Right lung (tissue), 5 donors: ENCODE measurements around the gene ADD3. TPM values are rescaled to one million over a fixed set of nuclear protein-coding genes. Genes with fewer than 3 reads are reported as not detected.
"Not testable (repeated sequence)": the region's sequence is repeated elsewhere in the genome, so short reads cannot be mapped to it uniquely, and the experiment has no call there.

ENCODE experiments used
- DNase-seq, 2 donors: peaks; one replicate each; pipeline ENCODE4 v3.0.0-alpha.2; 2013
- polyA plus RNA-seq, 5 donors: library from polyadenylated mRNA; unstranded; fragments of 120-200 nt; gene quantifications; one replicate each; pipeline versions ENCODE4 v1.2.1 to v1.2.3, GENCODE V29; 2013; ENCODE audit warnings: inconsistent platforms in 1 of 5, low replicate concordance in 1 of 5; ENCODE audit not compliant: insufficient read length in 5 of 5, insufficient read depth in 1 of 5

ADD3 gene
- polyA plus RNA-seq, 5 donors = 202 to 398 (median 349) TPM

DNA sequence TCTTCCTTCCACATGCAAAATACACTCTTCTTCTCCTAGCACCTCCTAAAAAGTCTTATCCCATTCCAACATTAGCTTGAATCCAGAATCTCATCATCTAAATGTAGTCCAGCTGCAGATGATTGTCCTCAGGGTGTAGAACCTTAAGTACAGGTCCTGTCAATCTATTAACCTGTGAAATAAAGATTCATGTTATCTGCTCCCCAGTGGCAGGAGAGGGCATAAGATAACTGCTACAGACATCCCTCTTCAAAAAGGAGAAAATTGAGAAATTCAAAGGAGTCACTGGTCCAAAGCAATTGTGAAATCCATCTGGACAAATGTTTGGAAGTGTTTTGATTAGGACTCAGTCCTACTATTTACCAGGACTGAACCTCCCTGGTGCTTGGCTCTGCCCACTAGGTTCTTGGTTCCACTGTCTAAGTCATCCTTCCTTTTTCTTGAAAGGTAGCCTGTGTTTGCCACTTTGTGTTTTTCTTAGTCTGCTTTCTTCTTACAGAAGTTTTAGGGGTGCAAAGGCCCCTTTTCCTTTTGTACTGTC is 96.2 kb downstream of the ADD3 start:
- DNase-seq = no peak

DNA sequence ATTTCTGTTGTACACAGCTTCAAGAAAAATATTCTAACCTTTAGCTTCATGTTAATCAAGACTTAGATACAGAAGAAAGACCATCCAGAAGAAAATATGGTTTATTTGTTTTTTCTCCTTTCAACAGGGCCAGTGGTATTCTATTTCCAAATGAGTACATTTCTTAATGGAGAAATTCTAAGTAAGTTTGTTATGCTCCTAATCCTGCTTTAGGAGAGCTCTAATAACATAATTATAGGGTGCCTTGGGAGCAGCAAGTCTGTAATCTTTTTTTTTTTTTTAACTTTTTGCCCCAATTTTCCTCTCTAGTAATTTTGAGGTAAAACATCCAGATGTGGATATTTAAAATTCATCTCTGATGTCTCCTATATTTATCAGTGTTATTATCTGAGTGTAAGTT is 98.1 kb downstream of the ADD3 start:
- DNase-seq = no peak

DNA sequence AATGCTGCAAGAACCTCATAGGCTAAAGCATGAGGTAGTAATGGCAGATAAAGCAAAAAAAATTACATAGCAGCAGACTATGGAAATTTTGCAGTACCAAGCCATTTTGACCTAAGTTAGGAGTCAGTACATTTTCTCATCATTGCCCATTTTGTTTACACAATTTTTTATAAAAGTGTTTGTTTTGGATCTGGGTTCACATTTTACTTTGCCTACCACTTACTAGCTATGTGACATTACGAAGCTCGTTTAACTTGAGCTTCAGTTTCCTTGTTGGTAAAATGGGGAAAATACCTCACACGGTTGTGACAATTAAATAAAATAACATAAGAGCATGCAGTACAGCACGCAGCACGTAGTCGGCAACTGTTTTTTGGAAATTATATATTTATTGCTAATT is 99.6 kb downstream of the ADD3 start:
- DNase-seq = no peak

DNA sequence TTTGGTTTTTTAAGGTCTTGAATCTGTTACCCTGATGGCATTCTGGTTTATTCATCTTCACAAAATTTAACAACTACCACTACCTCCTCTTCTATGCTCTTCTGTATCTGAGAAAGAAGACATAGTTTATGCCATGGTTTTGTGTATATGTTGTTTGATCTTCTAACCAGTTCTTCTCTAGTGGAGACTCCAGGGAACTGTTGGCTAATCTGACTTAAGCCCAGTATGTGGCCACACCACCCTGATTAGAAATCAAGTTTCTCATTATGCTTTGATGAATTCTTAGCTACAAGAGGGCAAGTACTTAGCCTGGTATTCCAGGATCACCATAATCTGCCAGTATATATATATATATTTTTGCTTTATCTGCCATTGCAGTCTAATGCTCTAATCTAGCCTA is 100.1 kb downstream of the ADD3 start:
- no peak for DNase-seq

DNA sequence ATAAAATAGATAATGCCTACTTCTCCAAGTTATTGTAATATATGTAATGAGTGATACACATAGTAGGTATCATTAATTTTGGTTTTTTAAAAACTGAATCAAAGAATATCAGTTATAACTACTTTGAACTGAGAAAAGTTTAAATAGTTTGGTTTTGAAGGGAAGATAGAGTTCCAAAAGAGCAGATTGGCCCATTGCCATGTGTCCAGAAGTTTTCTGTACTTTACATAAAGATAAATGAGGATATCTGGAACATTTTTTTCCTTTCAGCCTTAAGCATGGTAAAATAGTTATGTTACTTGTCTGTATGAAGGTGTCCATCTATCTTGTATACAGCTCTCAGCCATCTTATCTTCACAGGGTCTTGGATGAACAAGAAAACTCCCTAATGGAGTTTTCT is 101.7 kb downstream of the ADD3 start:
- no peak for DNase-seq

DNA sequence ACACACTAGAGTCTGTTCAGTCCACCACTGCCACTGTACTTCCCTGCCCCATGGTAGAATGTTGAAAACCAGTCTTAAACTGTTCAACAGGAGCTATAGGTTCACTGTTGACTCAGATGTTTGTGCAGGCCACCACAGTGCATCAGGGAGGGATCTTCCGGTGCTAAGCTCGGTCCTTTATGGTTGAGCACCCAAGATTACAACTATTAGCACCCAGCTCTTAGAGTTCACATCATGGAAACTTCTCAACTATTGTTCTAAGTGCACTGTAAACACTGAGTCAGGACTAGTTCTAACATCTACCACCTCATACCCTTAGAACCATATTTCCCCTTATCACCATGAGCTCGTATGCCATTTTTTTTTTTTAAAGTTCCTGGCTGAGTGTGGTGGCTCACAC is 102.6 kb downstream of the ADD3 start:
- no peak for DNase-seq

DNA sequence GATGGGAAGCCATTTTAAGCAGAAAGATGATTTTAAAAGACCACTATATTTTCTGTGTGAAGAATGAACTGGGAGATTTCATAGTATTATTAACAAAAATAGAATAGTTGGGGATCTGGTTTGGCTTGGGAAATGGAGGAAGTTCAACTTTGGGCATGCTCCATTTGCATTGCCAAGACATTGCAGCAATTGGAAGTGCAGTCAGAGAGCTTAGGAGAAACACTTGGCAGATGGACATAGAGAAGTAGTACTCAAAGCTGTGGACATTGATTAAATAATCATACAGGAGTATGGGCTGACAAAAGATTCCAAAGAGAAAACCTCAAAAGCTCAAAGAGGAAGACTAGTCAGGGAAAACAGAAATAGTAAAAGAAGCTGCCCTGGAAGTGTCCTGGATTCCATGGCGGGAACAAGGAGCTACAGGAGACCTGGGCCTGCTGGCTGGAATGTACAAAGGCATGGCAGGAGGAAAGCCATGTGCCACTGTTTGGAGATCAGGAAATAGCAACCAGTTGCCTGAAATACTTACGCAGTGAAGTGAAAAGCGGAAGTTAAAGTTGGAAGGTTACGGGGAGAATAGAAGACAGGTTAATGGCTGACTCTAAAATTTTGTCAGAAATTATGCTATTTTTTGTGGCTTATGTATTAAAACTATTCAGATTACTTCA is 106.0 kb downstream of the ADD3 start:
- no peak for DNase-seq

DNA sequence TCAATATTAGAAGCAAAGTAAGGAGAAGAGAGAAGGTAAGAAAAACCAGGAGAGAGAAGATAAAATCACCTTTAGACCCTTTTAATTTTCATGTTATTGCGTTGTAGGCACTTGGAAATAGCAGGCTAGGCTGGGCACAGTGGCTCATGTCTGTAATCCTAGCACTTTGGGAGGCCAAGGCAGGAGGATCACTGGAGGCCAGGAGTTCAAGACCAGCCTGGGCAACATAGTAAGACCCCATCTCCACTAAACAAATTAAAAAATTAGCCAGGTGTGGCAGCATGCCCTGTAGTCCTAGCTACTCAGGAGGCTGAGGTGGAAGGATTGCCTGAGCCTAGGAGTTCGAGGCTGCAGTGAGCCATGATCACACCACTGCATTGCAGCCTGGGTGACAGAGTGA is 106.9 kb downstream of the ADD3 start:
- not testable (repeated sequence) for DNase-seq

DNA sequence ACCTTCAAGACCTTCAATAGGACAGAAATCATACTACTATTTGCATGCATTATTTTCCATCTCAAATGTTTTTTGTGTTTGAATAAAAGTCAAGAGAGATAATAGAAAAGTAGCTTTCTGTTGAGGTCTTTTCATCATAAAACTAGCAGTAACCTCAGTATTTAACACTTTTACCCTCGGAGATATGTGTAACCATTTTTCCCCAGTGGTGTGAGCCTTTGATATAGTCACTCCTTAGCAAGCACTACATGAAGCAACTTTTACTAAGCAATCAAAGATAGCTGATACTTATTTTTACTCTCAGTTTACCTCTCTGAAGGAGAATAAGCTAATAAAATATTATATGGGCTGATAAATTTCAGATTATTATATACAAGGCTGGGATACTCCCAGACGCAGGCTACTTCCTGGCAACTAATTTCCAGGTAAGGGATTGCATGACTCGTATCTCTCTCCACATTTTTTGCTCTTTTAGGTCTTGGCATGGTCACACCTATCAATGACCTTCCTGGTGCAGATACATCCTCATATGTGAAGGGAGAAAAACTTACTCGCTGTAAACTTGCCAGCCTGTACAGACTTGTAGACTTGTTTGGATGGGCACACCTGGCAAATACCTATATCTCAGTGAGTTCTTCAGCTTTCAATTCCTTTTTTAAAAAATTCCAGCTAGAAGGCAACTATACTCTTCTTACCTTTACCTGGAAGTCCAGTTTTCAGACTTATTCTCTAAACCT is 108.2 kb downstream of the ADD3 start:
- DNase-seq = no peak

DNA sequence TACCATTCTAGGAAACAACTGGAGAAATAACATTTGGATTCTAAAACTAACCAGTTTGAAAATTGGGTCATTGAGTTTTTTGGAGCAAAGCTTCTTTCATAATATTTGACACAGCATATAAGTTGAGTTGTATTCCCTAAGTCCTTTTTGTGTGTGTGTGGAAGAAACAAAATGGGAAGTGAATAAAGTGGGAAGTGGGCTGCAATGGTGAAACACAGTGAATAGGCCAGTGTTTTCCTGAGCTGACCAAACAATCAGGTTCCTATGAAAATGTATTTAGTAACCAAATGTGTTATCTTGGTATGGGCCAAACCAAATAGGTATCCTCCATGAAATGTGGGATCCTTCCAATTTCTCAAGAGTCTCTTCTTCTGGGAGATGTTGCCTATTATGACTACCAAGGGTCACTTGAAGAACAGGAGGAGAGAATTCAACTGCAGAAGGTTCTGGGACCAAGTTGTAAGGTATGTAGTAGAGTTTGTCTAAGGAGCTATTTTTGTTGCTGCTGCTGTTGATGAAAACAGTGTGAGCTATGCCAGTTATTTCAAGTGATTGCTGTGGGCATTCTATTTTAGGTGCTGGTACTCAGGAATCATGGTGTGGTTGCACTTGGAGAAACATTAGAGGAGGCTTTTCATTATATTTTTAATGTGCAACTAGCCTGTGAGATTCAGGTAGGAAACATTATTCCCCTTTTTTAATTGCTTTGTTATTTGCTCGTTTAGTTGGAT is 111.3 kb downstream of the ADD3 start:
- DNase-seq = no peak

DNA sequence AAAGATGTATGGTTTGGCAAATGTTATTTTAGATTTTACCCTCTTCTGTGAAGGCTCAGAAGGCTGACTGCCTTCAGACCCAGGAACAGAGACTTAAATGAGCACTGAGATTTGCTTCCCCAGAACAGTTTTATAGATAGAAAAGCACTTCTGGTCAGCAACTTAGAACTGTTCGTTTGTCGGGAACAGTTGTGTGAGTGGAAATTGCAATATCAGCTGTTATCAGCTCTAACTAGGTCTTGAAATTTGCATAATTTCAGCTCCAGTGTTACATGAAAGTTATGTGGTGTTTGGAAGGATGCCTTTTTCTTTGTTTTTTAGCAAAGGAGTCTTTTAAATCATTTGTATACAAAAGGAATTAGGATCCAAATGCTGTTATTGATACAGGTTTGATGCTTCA is 115.8 kb downstream of the ADD3 start:
- DNase-seq = no peak

DNA sequence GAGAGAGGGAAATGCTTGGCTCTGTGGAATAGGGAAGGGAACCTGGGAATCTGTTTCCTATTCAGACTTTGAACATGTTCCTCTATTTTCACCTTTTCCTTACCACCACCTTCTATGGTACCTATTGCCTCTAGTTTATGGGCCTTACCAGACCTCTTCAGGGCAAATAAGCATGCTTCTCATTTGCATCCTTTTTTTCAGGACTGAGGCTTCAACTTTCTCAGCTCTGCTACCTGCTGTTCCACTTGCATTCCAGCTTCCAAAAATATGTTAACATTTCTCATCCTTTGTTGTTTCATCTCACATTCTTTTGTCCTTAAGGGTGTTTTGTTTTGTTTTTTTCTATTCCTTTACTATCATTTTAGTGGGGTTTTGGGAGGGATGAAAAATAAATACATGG is 121.7 kb downstream of the ADD3 start:
- DNase-seq = no peak

DNA sequence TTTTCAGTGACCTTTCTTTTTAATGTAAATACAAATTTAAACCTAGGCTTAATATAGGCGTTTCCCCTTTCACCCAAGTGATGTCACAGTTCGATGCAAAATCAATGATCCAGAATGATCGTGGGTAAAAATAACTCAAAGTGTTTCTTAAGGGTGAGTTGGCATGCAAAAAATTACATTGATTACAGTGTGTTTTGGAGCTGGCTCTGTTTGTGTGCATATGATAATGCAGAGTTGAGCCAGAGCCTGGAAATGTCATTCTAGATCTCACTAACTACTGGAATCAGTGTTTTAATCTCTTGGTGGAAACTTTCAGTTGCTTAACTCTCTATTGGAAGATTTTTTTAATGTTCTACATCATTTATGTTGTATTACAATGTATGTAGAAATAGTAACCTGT is 127.1 kb downstream of the ADD3 start:
- no peak for DNase-seq

DNA sequence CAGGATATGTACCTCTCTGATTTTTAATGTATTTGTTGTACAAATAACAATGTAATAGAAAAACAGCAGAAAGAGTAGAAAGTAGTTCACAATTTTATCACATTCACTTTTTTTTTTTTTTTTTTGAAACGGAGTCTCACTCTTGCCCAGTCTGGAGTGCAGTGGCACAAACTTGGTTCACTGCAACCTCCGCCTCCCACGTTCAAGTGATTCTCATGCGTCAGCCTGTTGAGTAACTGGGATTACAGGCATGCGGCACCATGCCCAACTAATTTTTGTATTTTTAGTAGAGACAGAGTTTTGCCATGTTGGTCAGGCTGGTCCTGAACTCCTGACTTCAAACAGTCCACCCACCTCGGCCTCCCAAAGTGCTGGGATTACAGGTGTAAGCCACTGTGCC is 128.1 kb downstream of the ADD3 start:
- not testable (repeated sequence) for DNase-seq

DNA sequence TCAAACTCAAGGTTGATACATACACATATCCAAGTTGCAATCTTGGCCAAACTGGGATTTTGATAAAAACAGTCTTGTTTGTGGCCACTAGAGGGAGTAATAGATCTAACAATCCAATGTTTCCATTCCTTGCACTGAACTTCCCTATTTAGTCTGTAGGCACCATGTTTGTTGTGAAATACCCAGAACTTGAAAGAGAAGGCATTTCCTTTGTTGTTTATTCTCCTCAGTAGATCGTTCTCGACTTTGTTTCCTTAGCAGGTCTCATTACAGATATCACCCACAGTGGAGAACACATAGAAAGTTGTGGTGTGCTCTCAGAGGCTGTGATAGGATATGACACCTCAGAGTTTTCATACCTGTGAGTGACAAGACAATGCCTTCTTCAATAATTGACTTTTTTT is 129.4 kb downstream of the ADD3 start:
- peak; percentile 58 to 73 for DNase-seq

DNA sequence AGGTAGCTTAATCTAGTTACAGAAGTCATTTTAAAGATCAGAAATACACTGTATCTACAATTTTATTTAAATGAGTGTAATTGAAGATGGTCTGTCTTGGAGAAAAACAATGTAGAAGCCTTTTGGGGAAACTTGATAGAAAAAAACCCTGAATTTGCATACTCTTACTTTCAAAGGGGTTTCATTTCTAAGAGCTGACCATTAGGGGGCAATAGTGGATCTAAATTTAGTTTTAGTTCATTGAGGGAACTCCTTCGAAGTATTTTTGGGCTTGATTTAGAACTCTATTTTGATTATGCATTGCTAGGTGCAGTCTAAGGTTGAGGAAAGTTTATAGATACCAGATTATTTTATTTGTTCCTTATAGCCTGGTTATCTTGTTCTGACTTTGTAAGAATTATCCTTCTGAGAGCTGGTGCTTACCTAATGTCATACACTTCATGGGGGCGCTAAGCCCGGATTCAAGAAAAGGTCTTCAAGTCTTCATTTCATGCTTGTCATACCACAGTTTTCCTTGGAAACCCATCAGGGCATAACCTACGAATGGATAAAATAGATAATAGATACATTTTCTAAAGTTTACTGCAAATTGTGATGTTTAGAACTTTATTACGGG is 130.5 kb downstream of the ADD3 start:
- peak; percentile 36 to 50 for DNase-seq

DNA sequence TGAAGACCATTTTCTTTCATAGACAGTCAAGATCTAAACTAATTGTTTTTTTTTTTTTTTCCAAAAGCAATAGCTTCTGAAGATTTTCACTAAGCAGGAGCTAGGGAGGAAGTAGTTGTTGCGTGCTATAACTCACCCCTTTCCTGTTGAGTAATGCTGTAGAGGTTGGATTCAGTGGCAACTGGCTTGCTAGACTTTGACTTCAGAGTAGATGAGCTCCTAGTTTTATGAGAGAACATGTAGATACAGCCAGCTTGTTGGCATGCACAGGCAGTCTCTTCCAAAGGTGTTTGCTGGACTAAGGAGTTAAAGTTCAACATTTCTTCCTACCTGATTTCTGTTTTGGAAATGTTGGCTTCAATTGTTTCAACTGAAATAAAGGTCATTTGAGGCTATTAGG is 133.4 kb downstream of the ADD3 start:
- DNase-seq = no peak

DNA sequence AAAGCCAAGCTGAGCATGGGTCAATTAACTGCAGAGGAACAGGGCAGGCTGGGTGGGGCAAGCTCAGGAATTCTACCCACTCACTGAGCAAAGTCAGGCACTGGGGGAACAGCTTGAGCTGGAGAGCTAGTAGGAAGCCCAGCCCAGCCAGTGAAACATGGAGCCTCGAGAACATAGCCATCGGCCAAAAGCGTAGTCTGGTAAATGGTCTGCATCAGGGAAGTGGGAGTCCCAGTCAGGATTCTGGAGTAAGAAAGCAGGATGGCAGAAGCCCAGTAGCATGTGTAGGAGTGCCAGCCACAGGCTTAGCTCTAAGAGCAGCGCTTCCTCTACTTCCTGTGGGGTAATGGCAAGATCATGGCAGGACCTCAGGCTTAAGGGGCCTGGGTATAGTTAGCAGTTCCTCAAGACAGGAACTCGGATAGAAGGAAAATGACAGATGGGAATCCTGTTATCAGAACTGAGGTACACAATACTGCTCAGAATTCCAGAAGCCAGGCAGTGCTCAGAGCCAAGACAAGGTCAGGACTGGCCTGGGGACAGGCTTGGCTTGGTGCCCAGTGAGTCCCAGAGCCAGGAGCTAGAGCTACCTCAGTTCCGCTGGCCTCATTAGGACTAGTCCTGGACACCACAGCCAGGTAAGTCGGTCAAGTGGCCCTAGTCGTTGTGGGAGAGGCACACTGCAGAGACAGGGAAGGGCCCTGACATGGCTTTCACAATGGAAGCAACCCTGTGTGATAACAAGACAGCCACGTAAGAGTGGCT is 134.3 kb downstream of the ADD3 start:
- no peak for DNase-seq

DNA sequence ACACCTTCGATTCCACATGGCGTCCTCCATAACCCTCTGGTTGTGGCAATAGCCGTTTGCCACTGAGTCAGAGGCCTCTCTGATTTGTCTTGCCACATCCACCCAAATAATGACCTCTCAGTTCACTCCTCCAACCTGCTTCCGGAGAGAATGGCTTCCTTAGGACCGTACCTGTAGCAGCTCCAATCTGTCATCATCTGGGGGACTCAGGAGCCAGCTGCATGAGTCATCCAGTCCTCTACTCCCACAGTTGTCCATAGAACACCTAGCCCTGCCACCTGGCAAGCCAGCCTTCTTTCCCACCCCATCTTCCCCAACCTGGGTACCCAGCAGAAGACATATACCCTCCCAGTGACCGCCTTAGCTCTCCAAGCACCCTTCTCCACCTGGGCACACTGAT is 135.2 kb downstream of the ADD3 start:
- DNase-seq = no peak

DNA sequence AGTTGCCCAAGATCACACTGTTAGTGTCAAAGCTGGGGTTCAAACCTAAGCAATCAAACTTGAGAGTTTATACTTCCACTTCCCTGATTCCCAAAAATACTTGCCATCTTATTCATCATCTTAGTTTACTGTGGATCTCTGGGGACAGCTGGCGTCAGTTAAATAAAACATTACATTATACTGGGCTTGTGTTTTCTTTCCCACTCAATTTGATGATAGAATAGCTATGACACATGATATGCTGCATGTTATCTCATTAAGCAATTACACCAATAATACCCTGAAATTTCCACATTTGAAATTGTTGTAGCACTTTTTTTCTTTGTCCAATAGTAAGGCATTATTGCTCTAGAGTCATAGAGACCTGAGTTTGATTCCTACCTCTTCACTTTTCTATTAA is 136.7 kb downstream of the ADD3 start:
- no peak for DNase-seq

DNA sequence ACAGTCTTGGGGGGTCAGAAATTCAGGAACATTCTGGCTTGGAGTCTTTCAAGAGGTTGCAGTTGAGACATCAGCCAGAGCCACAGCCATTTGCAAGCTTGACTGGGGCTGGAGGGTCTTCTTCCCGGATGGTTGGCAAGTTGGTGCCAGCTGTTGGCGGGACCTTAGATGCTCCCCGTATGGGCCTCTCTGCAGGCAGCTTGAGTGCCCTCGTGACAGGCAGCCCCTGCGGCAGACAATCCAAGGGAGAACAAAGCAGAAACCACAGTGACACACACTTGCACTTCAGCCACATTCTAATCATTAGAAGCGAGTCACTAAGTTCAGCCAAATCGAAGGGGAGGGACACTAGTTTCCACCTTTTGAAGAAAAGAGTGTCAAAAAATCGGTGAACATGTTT is 140.2 kb downstream of the ADD3 start:
- no peak for DNase-seq

DNA sequence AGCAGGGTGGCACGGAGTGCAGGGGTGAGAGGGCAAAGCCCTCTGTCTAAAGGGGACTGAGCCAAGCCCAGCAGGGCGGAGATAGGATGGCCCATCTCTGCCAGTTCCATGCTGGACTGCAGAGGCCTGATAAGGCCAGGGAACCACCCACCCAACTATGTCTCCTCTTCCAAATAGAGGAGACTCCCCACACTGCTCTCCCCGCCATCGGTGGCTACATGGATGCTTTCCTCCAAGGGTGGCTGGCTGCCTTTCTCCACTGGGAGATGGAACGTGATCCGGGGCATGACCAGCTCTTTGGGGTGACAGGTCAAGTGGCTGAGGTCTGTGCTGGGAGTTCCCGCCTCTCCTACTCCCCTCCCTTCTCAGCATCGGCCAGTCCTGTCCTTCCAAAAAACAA is 141.5 kb downstream of the ADD3 start:
- DNase-seq = no peak
